K562 (cell line): ENCODE data around the gene KEL. TPM values are rescaled to one million over a fixed set of nuclear protein-coding genes. Genes with fewer than 3 reads are reported as not detected.

Experiments used
- ATAC-seq: fragments of 200-7000 bp; cut with Tn5 transposase; 3 replicates; pipeline ENCODE4 v1.9.1; 2020; ENCODE audit warnings: moderate library complexity
- BruUV-seq: library from RNA; stranded (reverse); fragments of 400-500 nt; replicated peaks from 2 replicates; lab custom pipeline; 2021; lab: Mats Ljungman, UMichigan
- CTCF ChIA-PET: fragments of 300-600 bp; formaldehyde crosslinking; extraction: SDS; loops from one replicate; lab custom pipeline; 2021; ENCODE audit warnings: low intra/inter-chr PET ratio; lab: Yijun Ruan, JAX
- POLR2A ChIA-PET: fragments of 300-600, 350-650 bp; sonication (Branson Sonifier 250); formaldehyde crosslinking; extraction: SDS; loops from one replicate; lab custom pipeline; 2021; ENCODE audit warnings: antibody characterized with exemption, inconsistent platforms; lab: Yijun Ruan, JAX
- DNase-seq, 4 experiments: peaks; one replicate each; pipeline versions ENCODE4 v3.0.0 to v3.0.0-alpha.2; 2011 to 2018; ENCODE audit warnings: low spot score in 3 of 4, mixed read lengths in 3 of 4; ENCODE audit errors: extremely low read depth in 1 of 4
- FAIRE-seq: peaks from 2 replicates; lab custom pipeline; 2011; peaks lifted over from hg19 to GRCh38; lab: Jason Lieb, UNC
- H2AFZ ChIP-seq: 2 replicates; pipeline ENCODE4 v1.6.0; 2011; ENCODE audit warnings: low read depth, low read length, control low read depth, inconsistent platforms
- H3K27ac ChIP-seq: fragments of 200-600 bp; 3 replicates; pipeline ENCODE4 v1.8.0; 2011; ENCODE audit warnings: low read depth, mild to moderate bottlenecking, control low read depth, inconsistent platforms, low read length, moderate library complexity, mixed read lengths; ENCODE audit errors: extremely low read depth
- H3K27me3 ChIP-seq, 2 experiments: fragments of 300-600 bp in 1 of 2; 2 replicates in 1 of 2; 3 replicates in 1 of 2; pipeline versions ENCODE4 v1.6.0 to v1.8.0; 2011; ENCODE audit warnings: inconsistent platforms in 2 of 2, low read length in 2 of 2, mild to moderate bottlenecking in 1 of 2, mixed read lengths in 1 of 2, moderate library complexity in 1 of 2; ENCODE audit not compliant: control insufficient read depth in 2 of 2, insufficient read depth in 2 of 2
- H3K36me3 ChIP-seq: fragments of 300-600 bp; 3 replicates; pipeline ENCODE4 v1.8.0; 2011; ENCODE audit warnings: mild to moderate bottlenecking, low read length, inconsistent platforms; ENCODE audit not compliant: control insufficient read depth, insufficient read depth
- H3K4me1 ChIP-seq, 2 experiments: fragments of 200-600 bp in 1 of 2; replicated peaks in 1 of 2; 2 replicates in 1 of 2; 3 replicates in 1 of 2; pipeline versions ENCODE4 v1.5.1 to v1.8.0; 2011; ENCODE audit warnings: inconsistent platforms in 2 of 2, low read length in 2 of 2, mild to moderate bottlenecking in 1 of 2, mixed read lengths in 1 of 2, moderate library complexity in 1 of 2; ENCODE audit not compliant: control insufficient read depth in 2 of 2, insufficient read depth in 2 of 2
- H3K4me2 ChIP-seq: 2 replicates; pipeline ENCODE4 v1.6.1; 2011; ENCODE audit warnings: low read length, control low read depth, inconsistent platforms, mixed read lengths; ENCODE audit not compliant: insufficient read depth
- H3K4me3 ChIP-seq: fragments of 200-600 bp; sonication (generic), shearing (Covaris generic); 2 replicates; pipeline ENCODE4 v1.5.1; 2016; ENCODE audit warnings: control low read depth, inconsistent platforms
- H3K79me2 ChIP-seq: fragments of 200-600 bp; 3 replicates; pipeline ENCODE4 v1.8.0; 2011; ENCODE audit warnings: low read length, inconsistent platforms; ENCODE audit not compliant: control insufficient read depth, insufficient read depth
- H3K9ac ChIP-seq, 2 experiments: 2 replicates each; pipeline versions ENCODE4 v1.6.0 to v1.6.1; 2011; ENCODE audit warnings: low read depth in 2 of 2, low read length in 2 of 2, control low read depth in 1 of 2, inconsistent platforms in 1 of 2, mild to moderate bottlenecking in 1 of 2, mixed read lengths in 1 of 2; ENCODE audit not compliant: insufficient read depth in 1 of 2
- H3K9me1 ChIP-seq: one replicate; pipeline ENCODE4 v1.6.0; 2011; ENCODE audit warnings: inconsistent platforms, mild to moderate bottlenecking, low read length, moderate library complexity; ENCODE audit not compliant: control insufficient read depth, insufficient read depth
- H3K9me3 ChIP-seq: replicated peaks from 2 replicates; pipeline ENCODE4 v1.5.1; 2011; ENCODE audit warnings: low read depth, low read length, inconsistent platforms; ENCODE audit not compliant: control insufficient read depth, insufficient read depth
- H4K20me1 ChIP-seq: replicated peaks from 2 replicates; pipeline ENCODE4 v1.6.1; 2011; ENCODE audit warnings: low read length, inconsistent platforms, mixed read lengths; ENCODE audit not compliant: control insufficient read depth, insufficient read depth
- CBFB ChIP-seq: sonication (generic); formaldehyde crosslinking; IDR thresholded peaks from 2 replicates; pipeline ENCODE4 v1.4.0; 2020; ENCODE audit warnings: mild to moderate bottlenecking, missing genetic modification reagents
- FOXM1 ChIP-seq, 2 experiments: fragments of 450-650 bp in 1 of 2; sonication (generic) in 1 of 2; formaldehyde crosslinking in 1 of 2; IDR thresholded peaks; 2 replicates each; pipeline versions ENCODE4 v1.6.1 to v1.9.0; 2017 to 2022; ENCODE audit warnings: low read depth in 2 of 2, mild to moderate bottlenecking in 2 of 2, missing genetic modification reagents in 1 of 2, moderate library complexity in 1 of 2
- RCOR1 ChIP-seq, 2 experiments: IDR thresholded peaks; 2 replicates each; pipeline ENCODE4 v1.6.1; 2012; ENCODE audit warnings: low read depth in 2 of 2, low read length in 2 of 2, borderline replicate concordance in 1 of 2, improper control_type of control experiment in 1 of 2
- ZNF316 ChIP-seq: fragments of 450-650 bp; IDR thresholded peaks from 2 replicates; pipeline ENCODE4 v1.6.1; 2016
- ZNF584 ChIP-seq: fragments of 200-800 bp; sonication (Bioruptor generic); IDR thresholded peaks from 2 replicates; pipeline ENCODE4 v1.6.1; 2016; ENCODE audit warnings: low read depth, mild to moderate bottlenecking, missing genetic modification characterization, missing compliant biosample characterization
- ZZZ3 ChIP-seq: fragments of 450-650 bp; IDR thresholded peaks from 2 replicates; pipeline ENCODE4 v1.6.1; 2016; ENCODE audit warnings: antibody characterized with exemption, mild to moderate bottlenecking, moderate library complexity
- WGBS: fragments of 100-300 bp; shearing (Covaris generic); methylation state at CpG from one replicate; pipeline ENCODE4 v1.1.6; 2016; ENCODE audit warnings: low coverage, mixed read lengths; ENCODE audit not compliant: insufficient coverage; ENCODE audit errors: missing lambda C conversion rate; 5-methylcytosine and 5-hydroxymethylcytosine counted together
- in situ Hi-C: fragments of 300-500 bp; cut with MboI; formaldehyde crosslinking; loops from 4 replicates; pipeline ENCODE4 v1.15.0; 2018; ENCODE audit warnings: inconsistent platforms, mixed read lengths
- intact Hi-C: fragments of 100-400 bp; cut with micrococcal nuclease; formaldehyde crosslinking; loops from 2 replicates; pipeline ENCODE4 v1.14.2; 2022
- polyA plus RNA-seq, 8 experiments: library from polyadenylated mRNA; depleted of rRNA in 4 of 8; stranded (reverse) in 5 of 8; unstranded in 3 of 8; fragments of >200 nt; fragmentation: Nextera tagmentation in 2 of 8; fragmentation: Illumina TruSeq in 1 of 8; extraction: Ambion mirVana in 2 of 8; extraction: Trizol in 1 of 8; gene quantifications; 2 replicates each; pipeline versions ENCODE4 v1.2.1 to v1.2.3, GENCODE V29; 2011 to 2014; ENCODE audit warnings: inconsistent platforms in 1 of 8, missing spikeins in 1 of 8
- total RNA-seq, 7 experiments: library from RNA; depleted of rRNA in 6 of 7; stranded (reverse); fragments of >200 nt in 6 of 7; fragmentation: Illumina TruSeq in 2 of 7; extraction: Trizol in 2 of 7; gene quantifications; 2 replicates each; pipeline versions ENCODE4 v1.2.1 to v1.2.3, GENCODE V29; 2011 to 2021; ENCODE audit warnings: low replicate concordance in 1 of 7

The KEL gene
- total and polyA plus RNA-seq, 9 of the 15 experiments (the other 6 are each of a cell fraction or from before 2014, with no cell fraction given): 9.0 to 47.4 (median 22.2) TPM

DNA sequence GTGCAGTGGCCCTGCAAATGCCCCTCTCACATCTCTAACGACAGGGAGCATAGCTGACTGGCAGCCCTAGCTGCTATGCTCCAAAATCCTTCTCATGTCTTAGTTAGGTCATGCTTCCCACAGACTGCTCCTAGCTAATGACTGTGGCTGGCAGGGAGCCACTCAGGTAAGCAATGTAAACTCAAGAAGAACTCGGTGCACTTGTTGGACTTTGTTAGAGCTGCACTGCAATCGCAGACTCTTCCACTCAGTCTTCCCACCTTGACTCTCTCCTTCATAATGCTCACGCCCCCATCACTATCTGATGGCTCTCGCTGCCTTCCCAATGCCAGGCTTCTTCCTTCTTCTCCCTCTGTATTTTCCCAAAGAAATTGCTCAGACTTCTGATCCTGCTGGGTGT is 40.7 kb upstream of the KEL start:
- H3K4me2 ChIP-seq: peak overlapping the region; percentile 73
- H3K4me1 ChIP-seq: peaks cover 0 to 4% of the 10 kb centered on the region in 2 experiments; a peak in 2 of 5 replicates
- H3K27ac ChIP-seq: no peak overlapping the region
- DNase-seq (peak in 2 of 4 experiments; percentile 11 to 18), FAIRE-seq (no peak), ATAC-seq (peak; percentile 55)
- intact Hi-C loops (loop anchor here (1.0 to 5.0 kb wide), 8 partner anchors 40 to 398 kb away; partner anchors contain the start of gene KEL), in situ Hi-C loops (loop anchor here (5.0 to 25.0 kb wide), 2 partner anchors 126 to 366 kb away; no protein-coding TSS in a partner anchor)
- no peaks in the 10 kb centered on the region for H3K36me3 ChIP-seq
- H3K27me3 ChIP-seq: peaks cover 5 to 7% of the 10 kb centered on the region in 2 experiments; a peak in 4 of 5 replicates
- H3K9me1 ChIP-seq: no peaks in the 10 kb centered on the region
- peak overlapping the region in 1 of 2 experiments; percentile 0; a peak in 1 of 4 replicates for H3K9ac ChIP-seq
- peak overlapping the region; percentile 90 for H2AFZ ChIP-seq
- H4K20me1 ChIP-seq: no peaks in the 10 kb centered on the region
- ChIA-PET CTCF (interaction anchor here (0.6 to 11.1 kb wide), 10 partner anchors 42 to 399 kb away, joined by 3 to 222 read pairs (median 11); partner anchors contain the start of gene EPHB6), POLR2A (interaction anchor here (1.3 to 2.0 kb wide), 2 partner anchors 124 to 212 kb away, joined by 4 to 5 read pairs; no protein-coding TSS in a partner anchor)
- WGBS: 7% methylated on average over 5 of the region's 5 CpGs
- 0 out of 2 replicates have a peak, but pooled peaks have one; percentile 29 for TF ChIP-seq CBFB (CRISPR knock-in tag)
- TF ChIP-seq FOXM1 (IDR thresholded peaks at IDR 0.05; ENCODE audit: low read depth): no peak
- 0 out of 2 replicates have a peak, but pooled peaks have one; percentile 36 for TF ChIP-seq FOXM1 (CRISPR knock-in tag; IDR thresholded peaks at IDR 0.05; ENCODE audit: low read depth)
- no peak for TF ChIP-seq ZNF584 (CRISPR knock-in tag)
- no peak for TF ChIP-seq ZNF316
- peak in 1 of 2 experiments; percentile 3; a peak in 1 of 4 replicates for TF ChIP-seq RCOR1 (IDR thresholded peaks at IDR 0.05; ENCODE audit: borderline replicate concordance in 1 of 2, low read depth in 2 of 2, low read length in 2 of 2)
- TF ChIP-seq ZZZ3: no peak
- H3K4me3 ChIP-seq: peak overlapping the region; percentile 1; the same call in 1 of the 2 replicates
- H3K9me3 ChIP-seq: no peaks in the 10 kb centered on the region
- no TSS peak for BruUV-seq
- no peaks in the 10 kb centered on the region for H3K79me2 ChIP-seq
